ENCODE measurements around the gene MYB. TPM values are rescaled to one million over a fixed set of nuclear protein-coding genes. Genes with fewer than 3 reads are reported as not detected.
A peak's percentile ranks its signal among the peaks of the same experiment; 100 is the strongest.
"Not testable (repeated sequence)": the region's sequence is repeated elsewhere in the genome, so short reads cannot be mapped to it uniquely, and the experiment has no call there.

The MYB gene
- total RNA-seq, 2 donors from 2014 or later, result 51.1 to 72.8 TPM

DNA sequence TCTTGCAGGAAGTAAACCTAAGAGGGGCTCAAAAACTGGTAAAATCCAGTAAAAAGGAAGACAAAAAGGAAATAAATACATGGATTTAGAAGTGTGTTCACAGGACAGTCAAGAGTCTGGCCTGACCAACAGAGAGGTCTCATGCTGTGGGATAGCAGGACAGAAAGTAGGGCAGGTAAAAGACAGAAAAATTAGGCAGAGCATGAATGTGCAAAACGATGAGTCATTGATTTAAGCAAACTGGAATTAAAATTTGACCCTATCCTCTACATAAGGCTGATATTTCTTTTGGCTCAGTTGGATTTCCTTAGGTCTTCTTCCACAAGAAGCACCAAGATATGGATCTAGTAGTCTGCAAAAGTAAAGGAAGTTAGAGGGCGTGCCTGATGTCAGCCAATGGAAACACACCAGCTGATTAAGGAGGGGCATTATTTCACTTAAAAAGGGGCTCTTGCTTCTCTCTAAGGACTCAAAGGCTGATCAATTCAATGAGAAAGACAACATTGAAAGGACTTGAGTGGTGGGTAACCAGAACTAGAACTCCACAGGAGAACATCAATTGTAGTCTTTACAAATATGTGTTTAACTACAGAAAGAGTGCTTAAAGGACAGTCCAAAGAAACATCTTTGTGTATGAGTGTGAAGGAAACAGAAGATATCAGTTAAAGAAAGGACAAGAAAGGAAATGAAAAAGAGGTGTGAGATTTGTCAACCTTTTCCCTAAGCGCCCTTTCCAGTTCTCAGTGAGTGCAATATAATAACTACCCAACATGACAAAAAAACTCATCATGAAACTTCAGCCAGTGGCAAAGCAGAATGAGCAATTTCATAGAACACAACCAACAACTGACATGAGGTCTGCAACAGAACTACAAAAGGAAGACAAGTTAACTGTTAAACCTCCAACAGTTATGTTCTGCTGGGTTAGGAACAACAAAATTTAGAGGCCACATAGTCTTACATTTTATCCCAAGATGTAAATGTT is 19.4 kb upstream of the MYB start:
- ATAC-seq (no peak), DNase-seq (no peak)
- intact Hi-C loops (cut with DNase I, micrococcal nuclease), result no loop called here

DNA sequence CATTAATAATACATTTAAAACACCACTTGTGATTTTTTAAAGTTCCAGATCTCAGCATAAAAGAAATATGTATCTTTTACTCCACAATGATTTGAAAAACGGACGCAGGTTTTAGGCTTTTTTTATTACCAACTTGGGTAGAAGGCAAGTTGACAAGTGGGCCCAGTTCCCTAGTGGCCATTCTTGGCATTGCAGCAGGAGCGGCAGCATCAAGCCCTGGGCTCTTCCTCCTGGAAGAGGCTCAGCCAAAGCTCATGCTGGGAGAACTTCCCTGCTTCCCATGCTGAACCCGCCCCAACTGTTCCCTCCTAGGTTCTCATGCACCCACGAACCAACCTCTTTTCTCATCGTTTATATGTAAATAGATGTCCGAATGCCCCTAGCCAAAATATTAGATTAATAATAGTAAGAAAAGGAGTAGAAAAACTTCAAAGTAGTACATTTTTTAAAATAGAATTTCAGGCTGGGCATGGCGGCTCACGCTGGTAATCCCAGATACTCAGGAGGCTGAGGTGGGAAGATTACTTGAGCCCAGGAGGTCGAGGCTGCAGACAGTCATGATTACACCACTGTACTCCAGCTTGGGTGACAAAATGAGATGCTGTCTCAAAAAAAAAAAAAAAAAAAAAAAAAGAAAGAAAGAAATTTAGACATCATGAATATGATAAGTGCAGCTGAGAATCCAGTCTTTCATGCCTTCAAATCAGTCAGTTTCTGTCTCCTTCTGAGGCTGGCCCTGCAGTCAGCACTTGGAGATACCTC is 18.2 kb upstream of the MYB start:
- intact Hi-C loops (cut with DNase I, micrococcal nuclease), result no loop called here
- ATAC-seq, result no peak
- peak in 1 of 2 donors; percentile 42 for DNase-seq

DNA sequence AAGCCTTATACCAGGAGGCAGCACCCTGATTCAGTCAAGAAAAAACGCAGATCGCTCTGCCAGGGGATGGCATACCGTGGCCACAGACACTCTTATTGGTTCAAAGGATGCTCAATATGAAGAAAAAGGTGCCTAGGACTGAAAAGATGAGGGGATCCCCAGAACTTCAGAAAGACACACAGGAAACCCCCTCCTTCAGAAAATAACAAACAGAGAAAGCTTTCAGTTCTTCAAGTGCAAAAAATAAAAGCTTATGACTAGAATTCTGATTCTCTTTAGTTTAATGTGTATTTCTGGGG is 17.7 kb upstream of the MYB start:
- intact Hi-C loops (cut with DNase I, micrococcal nuclease), result no loop called here
- ATAC-seq, result no peak
- no peak for DNase-seq

DNA sequence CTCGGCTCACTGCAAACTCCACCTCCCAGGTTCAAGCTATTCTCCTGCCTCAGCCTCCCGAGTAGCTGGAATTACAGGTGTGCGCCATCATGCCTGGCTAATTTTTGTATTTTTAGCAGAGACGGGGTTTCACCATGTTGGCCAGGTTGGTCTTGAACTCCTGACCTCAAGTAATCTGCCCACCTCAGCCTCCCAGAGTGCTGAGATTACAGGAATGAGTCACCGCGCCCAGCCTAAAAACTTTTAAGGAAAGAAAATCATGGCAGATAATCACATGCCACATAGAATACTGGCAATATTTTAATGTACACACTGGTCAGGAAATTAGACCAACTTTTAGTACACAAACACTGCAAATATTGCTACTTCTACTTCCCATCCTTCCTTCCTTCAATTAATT is 16.7 kb upstream of the MYB start:
- intact Hi-C loops (cut with DNase I, micrococcal nuclease); DNase-seq; ATAC-seq: not testable (repeated sequence)

DNA sequence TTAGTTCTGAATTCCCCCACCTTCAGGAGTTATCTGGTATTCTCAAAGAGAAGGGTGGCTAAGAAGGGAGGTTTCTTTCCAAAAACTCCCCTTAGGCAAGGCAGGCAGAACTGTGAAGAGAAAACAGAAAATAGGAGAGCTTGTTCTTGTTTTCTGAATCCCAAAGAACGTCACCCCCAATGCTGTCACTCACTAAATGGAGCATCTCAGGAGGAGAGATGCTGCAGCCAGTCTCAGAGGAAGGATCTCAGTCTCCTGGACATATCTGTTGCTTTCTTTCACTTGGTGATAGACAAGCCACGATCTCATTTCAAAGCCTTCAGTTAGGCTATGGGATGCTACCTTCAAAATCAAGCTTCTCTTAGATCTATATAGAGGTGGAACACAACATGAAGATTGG is 16.1 kb upstream of the MYB start:
- DNase-seq (no peak), ATAC-seq (no peak)
- intact Hi-C loops (cut with DNase I, micrococcal nuclease), result no loop called here

DNA sequence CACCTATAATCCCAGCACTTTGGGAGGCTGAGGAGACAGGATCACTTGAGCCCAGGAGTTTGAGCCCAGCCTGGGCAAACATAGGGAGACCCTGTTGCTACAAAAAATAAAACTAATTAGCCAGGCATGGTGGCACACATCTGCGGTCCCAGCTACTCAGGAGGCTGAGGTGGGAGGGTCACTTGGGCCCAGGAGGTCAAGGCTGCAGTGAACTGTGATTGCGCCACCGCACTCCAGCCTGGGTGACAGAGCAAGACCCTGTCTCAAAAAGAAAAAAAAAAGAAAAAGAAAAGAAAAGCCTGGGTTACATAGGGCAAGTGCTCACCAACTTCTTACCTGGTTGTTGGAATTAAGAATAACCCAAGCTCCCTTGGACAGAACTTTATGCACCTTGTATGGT is 14.6 kb upstream of the MYB start:
- intact Hi-C loops (cut with DNase I, micrococcal nuclease), result no loop called here
- DNase-seq, result no peak
- no peak for ATAC-seq

DNA sequence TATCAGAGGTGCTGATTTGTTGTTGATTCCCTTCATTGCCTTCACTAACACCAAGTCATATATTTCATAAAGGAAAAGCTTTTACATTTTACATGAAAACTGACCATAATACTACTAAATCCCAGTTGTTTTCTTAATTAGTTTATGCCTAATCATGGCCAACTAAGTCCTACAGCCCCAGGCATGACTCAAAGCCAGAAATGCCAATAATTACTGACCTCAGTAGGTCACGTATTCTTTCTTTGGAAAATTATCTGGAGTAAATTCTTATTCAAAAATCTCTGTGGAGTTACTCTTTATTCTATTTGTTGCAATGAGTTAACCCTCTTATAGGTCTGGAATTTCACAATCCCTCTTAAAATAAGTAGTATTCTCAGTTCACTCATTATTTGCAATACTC is 13.5 kb upstream of the MYB start:
- ATAC-seq (no peak), DNase-seq (no peak)
- intact Hi-C loops (cut with DNase I, micrococcal nuclease), result no loop called here

DNA sequence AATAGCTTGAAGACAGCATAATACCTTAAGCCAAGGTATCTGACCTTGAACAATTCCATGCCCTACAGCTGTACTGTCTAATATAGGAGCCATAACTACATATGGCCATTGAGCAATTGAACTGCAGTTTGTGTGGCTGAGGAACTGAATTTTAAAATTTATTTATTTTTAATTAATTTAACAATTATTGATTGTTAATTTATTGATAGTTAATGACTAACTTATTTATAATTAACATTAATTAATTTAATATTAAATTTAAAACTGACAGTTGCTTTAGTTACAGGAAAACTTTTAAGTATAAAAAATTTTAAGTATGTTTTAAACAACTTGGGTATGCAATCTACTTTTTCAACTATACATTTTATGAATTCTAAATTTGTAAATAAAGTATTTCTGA is 12.3 kb upstream of the MYB start:
- no peak for ATAC-seq
- DNase-seq, result no peak
- intact Hi-C loops (cut with DNase I, micrococcal nuclease), result no loop called here

DNA sequence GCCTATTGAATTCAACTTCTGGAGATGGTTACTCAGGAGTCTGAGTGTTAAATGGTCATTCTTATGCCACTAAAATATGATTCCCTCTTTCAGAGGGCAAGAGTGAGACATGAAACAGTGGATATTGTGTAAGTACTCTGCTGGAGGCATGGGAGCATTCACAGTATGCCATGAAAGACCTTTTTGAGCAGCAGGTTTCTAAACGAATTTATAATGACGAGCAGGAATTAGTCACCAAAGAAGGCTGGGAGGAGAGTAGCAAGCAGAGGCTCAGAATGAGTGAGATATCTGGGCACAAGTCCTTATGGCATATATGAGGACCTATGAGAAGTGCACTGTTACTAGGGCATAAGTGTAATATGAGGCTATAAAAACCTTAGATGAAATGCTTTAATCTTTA is 10.9 kb upstream of the MYB start:
- intact Hi-C loops (cut with DNase I, micrococcal nuclease), result no loop called here
- no peak for DNase-seq
- ATAC-seq, result no peak

DNA sequence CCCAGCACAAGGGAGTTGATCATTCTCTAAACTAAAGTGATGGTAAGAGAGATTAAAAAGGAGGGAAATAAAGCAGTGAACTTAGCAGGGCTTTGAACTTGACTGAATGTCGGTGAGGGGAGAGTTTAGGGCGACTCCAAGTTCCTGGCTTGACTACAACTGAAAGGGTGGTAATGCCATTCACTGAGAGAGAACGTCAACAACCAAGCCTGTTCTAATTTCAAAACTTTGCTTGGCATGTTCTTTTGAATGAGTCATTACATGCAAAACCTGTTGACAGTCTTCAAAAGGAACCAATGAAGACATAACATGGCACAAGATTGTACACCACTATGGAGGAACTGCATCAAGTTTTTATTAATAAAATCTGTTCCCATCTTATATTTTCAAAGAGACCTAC is 10.3 kb upstream of the MYB start:
- intact Hi-C loops (cut with DNase I, micrococcal nuclease), result no loop called here
- no peak for ATAC-seq
- no peak for DNase-seq

DNA sequence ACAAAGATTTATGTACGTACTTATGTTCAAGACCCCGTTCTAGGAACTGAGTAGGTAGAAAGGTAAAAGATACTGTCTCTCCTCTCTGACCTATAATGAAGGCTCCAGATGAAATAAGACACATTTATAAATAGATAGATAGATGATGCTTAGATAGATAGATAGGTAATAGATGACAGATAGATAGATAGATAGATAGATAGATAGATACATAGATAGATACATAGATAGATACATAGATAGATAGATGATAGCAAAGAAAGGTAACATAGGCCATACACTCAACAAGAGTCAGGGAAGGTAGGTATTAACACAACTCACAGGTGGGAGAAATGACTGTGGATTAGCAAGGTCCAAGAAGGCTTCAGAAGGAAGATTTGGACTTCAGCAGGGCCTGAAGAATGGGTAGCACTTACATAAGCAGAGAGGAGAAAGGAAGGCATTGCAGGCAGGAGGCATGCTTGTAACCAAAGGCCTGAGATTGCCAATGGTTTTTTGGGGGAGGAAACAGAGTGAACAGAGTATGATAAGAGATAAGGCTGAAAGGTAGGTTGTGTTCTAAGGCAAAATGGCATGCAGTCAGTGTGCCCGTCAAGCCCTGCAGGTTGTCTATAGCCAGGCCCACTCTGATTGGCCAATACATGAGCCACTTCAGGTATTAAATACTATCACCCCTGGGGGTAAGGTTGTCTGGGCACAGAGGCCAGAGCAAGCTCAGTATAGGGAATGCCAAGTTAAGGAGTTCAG is 7.7 kb upstream of the MYB start:
- ATAC-seq, result no peak
- intact Hi-C loops (cut with DNase I, micrococcal nuclease), result no loop called here
- DNase-seq, result no peak

DNA sequence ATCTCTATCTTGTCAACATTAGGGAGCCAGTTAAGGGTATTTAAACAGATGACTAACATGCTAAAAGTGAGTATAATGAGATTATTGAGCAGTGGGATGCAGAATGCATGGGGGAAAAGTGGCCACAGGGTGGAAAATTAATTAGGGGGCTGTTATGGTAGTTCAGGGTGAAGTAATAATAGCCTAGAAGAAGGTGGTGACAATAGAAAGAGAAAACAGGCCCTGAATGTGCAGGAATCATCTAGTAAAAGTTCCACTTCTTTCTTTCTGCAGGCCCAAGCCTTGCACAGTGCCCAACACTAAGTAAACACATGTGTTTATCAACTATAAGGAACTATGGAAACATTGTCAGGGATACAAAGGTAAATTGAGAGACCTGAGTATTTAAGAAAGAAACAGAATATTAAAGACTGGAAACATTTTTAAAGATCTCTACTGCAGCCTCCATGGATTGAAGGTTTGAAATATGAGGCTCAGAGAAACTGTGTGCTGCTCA is 7.1 kb upstream of the MYB start:
- DNase-seq (no peak), ATAC-seq (peak; percentile 59)
- intact Hi-C loops (cut with DNase I, micrococcal nuclease), result no loop called here

DNA sequence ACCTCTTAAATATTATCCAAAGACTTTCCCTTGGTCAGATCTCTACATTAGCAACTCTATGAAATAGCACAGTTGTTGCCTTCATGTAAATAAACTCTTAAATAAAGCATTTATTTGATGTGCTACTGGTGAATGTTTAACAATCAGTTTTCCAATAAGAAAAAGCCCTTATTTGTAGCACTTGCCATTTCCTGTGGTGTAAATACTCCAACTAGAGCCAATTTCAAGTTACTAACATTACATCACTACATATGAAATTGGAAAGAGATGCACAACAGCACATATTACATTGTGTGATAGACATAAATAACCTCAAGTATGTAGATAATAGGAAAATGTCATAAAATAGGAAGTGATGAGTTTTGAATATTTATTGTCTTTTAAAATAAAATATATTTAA is 5.0 kb upstream of the MYB start:
- intact Hi-C loops (cut with DNase I, micrococcal nuclease), result no loop called here
- ATAC-seq (no peak), DNase-seq (no peak)

DNA sequence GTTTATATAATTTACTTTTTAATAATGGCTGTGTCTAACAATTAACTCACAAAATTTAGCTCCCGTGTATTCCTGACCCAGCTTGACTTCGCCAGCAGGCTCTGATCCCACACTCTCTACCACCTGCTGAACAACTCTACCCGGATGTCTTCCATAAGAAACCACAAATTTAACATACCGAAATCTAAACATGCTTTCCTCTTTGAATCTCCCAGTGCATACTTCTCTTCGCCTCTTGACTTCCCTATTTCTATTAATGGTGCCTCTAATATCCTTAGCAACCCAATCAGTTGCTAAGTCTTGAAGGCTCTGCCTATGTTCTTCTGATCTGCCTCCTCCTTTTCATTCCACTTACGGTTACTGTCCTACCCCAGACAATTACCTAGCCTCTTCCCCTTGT is 4.6 kb upstream of the MYB start:
- intact Hi-C loops (cut with DNase I, micrococcal nuclease), result no loop called here
- ATAC-seq, result no peak
- no peak for DNase-seq

DNA sequence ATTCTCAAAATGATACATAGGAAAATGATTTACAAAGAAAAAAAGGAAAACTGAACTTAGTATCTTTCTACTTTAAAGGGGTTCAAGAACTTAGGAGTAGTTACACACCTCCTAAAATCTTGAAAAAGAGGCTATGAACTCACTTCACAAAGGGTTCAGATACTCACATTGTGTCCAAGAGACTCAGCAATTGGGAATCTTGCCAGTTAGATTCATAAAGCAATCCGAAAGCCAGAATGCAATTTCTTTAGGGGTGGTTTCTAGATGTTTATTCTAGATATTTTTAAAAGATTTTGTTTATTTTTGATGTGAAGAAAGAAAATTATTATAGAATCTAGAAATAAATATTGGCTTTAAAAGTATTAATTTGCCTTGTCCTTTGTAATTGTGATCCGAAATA is 1.7 kb upstream of the MYB start:
- intact Hi-C loops (cut with DNase I, micrococcal nuclease), result no loop called here
- DNase-seq (no peak), ATAC-seq (no peak)

DNA sequence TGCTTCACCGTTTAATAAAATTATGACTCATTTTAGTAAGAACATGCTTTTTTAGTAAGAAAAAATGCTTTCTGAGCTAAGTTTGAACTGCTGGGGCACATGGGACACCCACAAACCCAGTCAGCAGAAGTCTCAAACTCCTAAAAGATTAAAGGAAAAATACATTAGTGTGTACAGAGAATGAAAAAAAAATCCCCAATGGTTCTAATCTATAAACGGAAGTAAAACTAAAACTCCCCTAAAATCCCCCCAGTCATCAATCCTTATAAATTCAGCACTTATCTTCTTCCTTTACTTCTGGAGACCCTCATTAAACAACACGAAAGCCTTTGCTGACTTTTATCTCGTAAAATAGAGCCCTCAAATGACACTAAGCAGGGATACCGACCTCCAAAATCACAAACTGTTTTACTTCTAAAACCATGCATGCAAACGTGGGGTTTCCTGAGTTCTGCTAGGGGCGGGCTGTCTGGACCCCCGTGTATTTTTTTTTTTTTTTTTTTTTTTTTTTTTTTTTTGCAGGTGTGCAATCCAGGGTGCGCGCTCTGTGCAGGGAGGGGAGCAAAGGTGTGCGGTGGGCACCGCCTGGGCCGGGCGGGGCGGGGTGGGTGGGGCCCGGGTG is 1.1 kb upstream of the MYB start:
- ATAC-seq (no peak), DNase-seq (no peak)
- intact Hi-C loops (cut with DNase I, micrococcal nuclease), result no loop called here

DNA sequence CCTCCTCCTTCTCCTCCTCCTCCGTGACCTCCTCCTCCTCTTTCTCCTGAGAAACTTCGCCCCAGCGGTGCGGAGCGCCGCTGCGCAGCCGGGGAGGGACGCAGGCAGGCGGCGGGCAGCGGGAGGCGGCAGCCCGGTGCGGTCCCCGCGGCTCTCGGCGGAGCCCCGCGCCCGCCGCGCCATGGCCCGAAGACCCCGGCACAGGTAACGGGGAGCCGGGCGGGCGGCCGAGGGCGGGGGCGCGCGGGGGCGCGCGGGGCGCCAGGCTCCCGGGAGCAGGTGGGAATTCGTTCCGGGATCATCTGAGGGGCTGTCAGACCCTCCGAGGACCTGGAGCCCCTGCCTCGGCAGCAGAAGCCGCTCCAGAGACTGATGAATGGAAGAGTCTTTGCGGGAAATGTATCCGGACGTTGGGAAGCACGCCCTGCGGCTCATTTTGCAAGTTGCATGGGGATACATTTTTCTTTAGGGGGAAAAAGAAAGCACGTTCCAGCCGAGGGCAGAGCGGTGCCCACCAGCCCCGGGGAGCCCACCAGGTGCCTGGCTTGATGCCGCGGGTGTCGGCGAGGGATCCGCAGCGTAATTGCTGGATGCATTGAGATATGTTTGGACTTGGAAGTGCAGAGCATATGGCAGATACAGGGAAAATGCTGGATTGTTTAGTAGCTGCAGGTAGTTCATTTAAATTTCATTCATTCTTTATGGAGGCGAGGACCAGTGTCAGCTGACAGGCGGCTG is 394 bp downstream of the MYB start:
- peak in 1 of 2 donors; percentile 29 for DNase-seq

More for the DNA sequence above, 394 bp downstream of the MYB start:
- intact Hi-C loops (cut with DNase I, micrococcal nuclease), result no loop called here
- ATAC-seq, result no peak
